Fibroblast of peridontal ligament (primary cell): ENCODE measurements around the gene CYB561.
A peak's percentile ranks its signal among the peaks of the same experiment; 100 is the strongest.

Source experiments
- DNase-seq: peaks from one replicate; pipeline ENCODE4 v3.0.0-alpha.2; 2010; ENCODE audit errors: extremely low read depth

The CYB561 gene

DNA sequence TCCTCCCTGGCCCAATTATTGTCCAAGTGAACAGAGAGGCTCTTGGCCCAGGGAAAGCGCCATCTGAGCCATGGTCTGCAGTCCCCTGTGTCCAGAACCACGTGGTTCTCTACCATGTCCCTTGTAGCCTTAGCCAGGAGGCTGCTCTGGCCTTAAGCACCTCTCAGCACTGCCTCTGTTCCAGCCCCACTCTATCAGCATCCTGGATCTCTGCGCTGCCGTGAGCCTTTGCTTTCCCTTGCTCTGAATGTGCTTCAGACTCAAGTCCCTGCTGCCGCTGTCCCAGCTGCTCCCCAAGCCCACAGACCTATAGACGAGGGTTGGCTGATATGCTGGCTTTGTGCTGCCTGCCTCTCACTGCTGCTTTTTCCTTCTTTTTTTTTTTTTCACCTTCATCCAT is 33.9 kb downstream of the CYB561 start:
- DNase-seq: no peak

DNA sequence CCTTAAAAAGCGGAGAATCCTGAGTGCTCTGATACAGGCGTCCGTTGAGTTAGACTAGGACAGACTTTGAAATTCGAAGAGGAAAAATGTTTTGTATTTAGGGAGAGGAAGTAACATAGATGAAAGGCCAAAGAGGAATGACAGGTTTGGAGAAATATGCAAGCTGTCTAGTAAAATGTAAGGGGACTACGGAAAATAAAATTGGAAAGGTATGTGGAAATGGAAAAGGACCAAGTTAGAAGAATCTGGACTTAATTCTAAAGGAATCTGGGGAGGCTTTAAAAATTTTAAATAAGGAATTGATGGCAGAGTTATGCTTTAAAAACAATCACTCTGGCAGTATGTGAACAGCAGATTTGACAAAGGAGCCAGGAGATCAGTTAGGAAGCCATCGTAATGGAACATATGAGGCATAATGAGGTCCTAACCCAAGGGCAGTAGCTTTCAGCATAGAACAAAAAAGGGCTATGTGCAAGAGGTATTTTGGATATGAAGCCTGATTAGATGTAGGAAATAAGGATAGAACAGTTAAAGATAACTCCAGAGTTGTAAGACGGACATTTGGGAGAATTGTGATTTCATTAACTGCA is 38.3 kb downstream of the CYB561 start:
- DNase-seq: no peak

DNA sequence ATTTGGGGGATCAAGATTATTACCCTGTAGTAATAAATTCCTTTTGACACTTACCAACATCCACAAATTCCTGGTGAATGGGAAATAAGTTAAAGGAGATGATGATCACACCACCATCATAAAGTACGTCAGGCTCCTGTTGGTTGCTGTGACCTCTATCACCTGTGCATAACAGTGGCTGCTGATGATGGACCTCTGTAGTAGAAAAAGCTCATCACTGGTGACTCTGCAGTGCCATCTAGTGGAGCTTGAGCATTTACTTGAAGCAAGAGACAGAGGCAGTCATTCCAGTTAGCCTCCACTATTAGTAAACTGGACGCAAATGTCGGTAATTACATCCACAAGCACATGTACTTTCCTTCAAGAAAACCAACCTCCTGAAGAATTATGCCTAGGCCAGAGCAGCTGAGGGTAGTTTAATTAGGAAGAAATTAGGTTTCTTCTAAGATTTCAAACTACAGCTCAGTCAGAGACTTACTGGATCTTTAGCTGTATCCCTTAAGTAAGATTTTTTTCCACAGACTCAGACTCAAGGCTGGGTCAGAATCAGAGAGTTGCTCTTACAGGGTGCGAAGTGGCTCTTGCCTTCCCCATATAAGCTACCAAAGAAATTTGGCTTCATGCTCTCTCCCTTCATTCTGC is 39.3 kb downstream of the CYB561 start:
- peak; percentile 95 for DNase-seq

DNA sequence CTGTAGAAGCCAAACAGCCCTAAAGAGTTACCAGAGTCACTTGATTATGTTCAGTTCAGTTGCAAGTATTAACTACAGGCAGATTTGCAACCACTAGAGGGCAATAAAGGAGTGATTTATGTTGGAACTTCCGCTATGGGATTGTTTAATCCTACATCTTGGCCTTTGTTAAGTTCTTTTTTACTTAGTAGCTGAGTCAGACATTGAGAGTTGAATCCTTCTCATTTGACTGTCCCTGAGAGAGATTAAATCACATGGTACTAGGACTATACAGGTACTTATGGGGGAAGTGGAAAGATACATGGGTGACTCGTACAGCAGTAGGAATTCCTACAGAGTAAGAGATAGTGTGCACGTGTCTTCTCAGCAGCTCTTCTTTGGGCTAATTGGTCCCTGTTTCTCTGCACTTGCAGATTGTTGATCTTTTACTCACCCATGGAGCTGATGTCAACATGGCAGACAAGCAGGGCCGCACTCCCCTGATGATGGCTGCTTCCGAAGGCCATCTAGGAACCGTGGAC is 40.3 kb downstream of the CYB561 start:
- peak; percentile 89 for DNase-seq

DNA sequence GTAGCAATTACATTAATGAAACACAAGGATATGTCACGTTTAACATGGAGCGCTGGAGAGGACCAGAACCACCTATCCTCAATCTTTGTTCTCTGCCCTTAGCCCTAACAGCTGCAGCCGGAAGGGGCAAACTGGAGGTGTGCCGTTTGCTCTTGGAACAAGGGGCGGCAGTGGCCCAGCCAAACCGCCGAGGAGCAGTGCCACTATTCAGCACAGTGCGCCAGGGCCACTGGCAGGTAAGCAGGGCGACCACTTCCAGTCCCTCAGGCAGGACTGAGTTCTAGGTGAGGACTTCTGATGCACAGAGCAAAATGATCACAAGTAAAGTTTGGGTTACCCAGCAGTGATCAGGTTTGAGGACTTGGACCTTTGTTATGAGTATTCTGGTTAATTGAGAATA is 41.1 kb downstream of the CYB561 start:
- no peak for DNase-seq

DNA sequence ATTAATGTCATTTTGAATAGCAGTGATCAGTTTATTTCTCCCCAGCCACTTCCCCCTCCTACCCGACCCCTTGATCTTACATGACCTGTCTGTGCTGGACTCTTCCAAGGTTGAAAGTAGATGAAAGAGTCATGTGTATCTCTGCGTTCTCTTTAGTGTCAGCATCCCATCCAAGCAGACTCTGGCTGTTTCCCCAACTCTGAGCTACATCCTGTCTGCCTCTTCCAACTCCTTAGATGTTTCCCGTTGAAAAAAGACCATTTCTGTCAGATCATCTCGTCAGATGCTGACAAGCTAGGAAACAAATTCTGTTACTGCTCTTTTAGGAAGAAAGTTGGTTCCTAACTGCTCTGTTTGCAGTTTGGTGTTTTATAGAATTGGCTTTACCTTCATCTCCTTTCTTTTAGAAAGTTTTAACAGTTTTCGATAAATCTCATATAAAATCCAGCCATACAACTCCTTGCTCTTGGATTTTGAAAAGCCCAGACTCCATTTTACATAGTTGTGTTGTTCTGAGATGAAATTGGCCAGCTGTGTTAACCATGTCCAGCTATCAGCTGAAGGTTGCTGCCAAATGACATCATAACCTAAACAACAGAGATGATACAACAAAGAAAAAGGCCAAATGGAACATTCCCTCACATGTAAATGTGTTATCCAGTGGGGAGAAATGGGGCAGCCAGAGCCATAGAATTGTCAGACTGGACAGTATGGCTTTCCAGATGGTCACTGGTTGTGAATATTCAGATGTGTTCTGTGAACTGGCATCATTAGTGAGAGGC is 43.5 kb downstream of the CYB561 start:
- DNase-seq: peak; percentile 88

DNA sequence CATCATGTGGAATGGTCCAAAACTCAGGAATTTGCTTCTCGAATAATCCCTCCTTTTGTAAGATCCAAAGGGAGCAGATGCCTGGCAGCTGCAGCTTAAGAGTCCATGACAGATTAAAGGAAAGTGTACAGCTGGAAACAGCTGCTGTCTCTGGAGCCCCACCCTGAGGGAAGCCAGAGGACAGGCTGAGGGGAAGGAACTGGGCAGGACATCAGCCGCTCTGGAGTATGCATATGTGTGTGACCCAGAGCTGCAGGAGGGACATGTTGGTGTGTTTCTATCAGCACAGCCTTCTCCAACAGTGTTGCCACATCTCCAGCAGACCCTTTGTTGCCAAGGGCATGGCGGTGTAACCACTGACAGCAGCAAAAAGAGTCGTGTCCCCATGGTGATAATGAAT is 46.2 kb downstream of the CYB561 start:
- peak; percentile 67 for DNase-seq

DNA sequence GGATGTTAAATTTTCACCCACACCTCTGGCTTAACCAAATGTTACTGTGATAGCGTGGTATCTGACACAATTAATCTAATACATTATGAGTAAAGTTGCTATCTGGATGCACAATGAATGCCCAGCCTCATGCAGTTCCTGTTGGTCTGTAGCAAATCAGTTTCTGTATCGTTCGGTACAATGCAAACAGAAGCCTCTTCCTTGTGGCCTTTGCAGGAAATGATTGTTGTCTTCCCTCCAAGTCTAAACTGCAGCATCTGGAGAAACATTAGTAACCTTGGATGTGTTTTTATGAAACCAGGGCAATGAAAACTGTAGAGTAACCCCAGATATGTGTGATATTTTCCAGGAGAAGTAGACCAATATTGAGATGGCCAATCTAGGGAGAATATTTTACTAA is 46.8 kb downstream of the CYB561 start:
- peak; percentile 83 for DNase-seq

DNA sequence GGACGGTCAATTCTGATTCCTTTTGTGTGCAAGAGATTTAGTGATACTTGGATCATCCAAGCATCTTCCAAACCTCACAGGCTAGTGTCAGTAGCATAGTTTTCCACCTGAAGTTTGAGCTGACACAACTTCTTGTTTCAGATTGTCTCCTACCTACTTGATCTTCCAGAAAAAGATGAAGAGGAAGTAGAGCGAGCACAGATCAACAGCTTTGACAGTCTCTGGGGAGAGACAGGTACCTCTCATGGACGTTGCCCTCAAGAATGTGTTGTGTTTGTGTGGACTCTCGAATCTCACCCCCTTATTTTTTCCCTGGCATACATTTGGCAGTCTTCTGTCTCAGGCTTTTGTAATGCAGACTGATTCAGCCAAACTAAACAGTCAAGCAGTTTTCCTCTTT is 47.4 kb downstream of the CYB561 start:
- DNase-seq: peak; percentile 34

DNA sequence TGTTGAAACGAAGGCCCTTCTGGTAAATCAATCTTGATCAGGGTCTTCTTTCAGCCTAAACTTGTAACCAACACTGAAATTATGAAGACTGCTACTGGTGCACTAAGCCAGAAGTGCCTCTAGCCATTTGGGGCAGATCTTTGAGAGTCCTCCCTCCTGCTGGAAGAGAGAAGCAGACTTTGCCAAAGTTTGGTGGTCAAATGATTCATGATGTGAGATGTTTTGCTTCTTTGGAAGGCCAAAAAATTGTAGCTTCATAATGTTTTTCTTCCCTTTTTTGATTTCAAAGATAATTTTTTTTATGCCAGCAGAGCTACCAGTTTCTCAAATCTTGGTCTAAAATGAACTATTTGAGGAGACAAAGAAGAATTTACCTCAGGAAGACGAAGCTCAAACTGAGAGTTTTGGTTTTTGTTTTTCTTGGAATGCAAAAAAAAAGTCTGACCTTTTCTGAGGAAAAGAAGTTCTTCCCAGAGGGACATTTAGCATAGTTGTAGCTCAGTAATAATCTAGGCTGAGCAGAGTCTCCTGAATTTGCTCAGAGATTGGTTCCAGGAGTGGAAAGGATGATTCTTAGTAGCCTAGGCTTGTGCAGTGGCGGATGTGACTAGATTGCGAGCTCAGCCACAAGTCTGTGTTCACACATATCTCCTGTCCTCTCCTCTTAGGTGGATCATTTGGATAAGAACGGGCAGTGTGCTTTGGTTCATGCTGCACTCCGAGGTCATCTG is 50.9 kb downstream of the CYB561 start:
- DNase-seq: peak; percentile 93

DNA sequence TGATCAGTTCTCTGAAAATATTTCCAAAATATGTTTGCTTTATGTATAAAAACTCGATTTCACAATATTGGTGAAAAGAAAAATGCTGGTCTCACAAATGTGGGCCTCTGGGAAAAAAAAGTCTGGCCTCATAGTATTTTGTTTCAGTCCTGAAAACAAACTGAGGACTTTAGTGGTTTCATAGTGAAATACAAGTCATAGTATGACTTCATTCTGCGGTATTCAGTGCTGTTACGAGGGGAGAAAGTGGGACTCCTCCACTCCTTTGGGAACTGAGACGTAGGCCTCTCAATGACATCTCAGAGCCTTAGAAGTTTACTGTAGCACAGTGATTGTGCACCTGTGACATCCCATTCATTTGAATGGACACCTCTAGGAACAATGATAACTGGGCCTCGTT is 56.0 kb downstream of the CYB561 start:
- DNase-seq: peak; percentile 87

DNA sequence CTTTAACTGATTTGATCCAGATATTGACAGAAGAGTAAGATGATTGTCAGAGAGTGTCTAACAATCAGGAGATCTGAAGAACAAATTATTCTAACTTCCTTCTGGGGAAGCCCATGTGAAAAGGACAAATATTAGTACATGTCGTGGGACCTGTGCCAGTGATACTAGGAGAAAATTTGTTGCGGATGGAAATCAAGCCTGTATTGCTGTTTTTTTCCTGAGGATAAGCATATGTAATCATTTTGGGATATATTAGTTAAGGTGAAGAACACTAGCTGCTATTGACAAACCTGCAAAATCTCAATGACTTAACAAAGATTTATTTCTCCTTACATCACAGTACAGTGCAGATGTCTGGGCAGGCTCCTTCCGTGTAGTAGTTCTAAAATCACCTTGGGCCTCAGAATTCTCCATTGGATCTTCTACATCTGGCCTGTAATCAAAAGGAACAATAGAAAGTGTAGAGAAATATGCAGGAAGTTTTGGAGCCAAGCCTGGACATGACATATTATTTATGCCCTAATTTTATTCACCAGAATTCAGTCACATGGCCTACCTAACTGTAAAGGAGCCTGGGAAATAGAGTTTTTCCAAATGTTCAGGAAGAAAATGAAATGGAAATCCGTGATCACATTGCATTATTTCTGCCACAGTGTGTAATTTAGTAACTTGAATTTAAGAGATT is 58.3 kb downstream of the CYB561 start:
- DNase-seq: no peak

DNA sequence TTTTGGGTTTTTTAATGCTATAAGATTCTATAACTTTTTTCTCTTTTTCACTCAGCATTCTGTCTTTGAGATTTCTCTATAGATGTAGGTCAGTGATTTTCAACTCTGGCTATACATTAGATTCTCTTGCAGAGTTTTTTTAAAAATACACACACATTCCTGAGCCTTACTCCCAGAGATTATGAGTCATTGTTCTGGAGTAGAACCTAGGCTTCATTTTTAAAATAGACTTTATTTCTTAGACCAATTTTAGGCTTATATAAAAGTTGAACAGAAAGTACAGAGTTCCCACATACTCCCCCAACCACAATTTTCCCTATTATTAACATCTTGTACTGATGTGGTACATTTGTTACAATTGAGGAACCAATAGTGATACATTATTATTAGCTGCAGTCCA is 63.3 kb downstream of the CYB561 start:
- DNase-seq: peak; percentile 55
